Measurements from ENCODE around the gene BYSL.

BYSL gene

DNA sequence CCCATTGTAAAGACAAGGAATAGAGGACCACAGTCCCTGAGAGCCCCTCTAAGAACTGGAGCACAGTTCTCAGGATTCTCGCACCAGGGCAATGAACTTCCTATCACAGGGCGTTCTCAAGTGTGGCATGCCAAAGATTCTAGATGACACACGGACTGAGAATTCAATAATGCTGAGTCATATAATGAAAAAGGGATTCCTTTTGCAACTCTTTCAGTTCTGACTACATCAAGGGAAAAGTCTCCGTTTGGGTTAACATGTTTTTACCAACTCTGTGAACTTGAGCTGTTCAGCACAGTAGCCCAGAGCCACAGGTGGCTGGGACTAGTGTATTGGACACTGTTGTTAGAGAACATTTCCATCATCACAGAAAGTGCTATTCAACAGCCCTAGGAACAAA, 3.8 kb upstream of the BYSL start:
- no peak for DNase-seq (ENCODE audit: low read depth)

GRCh38 chr6:41921712-41921998, 356 bp downstream of the BYSL start:
- no peak for DNase-seq (ENCODE audit: low read depth)

DNA sequence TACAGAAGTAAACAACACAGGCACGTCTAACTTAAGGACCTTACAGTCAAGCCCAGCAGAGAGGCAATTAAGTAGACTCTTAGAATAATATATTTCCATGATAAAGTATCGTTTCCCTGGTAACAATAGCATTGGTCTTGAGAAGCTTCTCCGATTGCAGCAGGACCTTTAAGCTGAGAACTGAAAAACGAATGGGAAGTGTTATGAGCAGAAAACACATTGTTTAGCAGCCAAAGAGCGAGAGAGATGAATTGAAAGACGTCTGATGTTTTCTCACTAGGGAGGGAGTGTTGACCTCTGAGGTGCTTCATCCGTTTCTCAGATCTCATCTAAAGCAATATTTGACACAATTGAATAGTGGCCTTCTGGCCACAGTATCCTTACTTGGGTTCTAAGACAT, 855 bp downstream of the BYSL start:
- DNase-seq (ENCODE audit: low read depth): no peak

GRCh38 chr6:41927253-41927652, 6.0 kb downstream of the BYSL start:
- DNase-seq (ENCODE audit: low read depth): no peak

- no peak for DNase-seq (ENCODE audit: low read depth)
Measured at GRCh38 chr6:41929924-41930323, 8.6 kb downstream of the BYSL start.

- no peak for DNase-seq (ENCODE audit: low read depth)
Measured at GRCh38 chr6:41931792-41932191, 10.5 kb downstream of the BYSL start.

DNA sequence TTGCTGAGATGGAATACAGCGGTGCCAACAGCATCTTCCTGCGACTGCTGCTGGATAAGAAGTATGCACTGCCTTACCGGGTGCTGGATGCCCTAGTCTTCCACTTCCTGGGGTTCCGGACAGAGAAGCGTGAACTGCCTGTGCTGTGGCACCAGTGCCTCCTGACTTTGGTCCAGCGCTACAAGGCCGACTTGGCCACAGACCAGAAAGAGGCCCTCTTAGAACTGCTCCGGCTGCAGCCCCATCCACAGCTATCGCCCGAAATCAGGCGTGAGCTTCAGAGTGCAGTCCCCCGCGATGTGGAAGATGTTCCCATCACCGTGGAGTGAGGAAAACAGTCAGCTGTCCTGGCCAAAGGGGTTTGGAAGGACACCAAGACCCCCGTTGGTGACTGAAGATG, 11.1 kb downstream of the BYSL start:
- DNase-seq (ENCODE audit: low read depth): no peak

GRCh38 chr6:41934278-41935192, 13.2 kb downstream of the BYSL start:
- DNase-seq (ENCODE audit: low read depth): no peak

- no peak for DNase-seq (ENCODE audit: low read depth)
Measured at GRCh38 chr6:41935193-41935574, 13.9 kb downstream of the BYSL start.

GRCh38 chr6:41935685-41936072, 14.4 kb downstream of the BYSL start:
- DNase-seq (ENCODE audit: low read depth): no peak

GRCh38 chr6:41936073-41936837, 15.0 kb downstream of the BYSL start:
- DNase-seq (ENCODE audit: low read depth): peak; percentile 39

DNA sequence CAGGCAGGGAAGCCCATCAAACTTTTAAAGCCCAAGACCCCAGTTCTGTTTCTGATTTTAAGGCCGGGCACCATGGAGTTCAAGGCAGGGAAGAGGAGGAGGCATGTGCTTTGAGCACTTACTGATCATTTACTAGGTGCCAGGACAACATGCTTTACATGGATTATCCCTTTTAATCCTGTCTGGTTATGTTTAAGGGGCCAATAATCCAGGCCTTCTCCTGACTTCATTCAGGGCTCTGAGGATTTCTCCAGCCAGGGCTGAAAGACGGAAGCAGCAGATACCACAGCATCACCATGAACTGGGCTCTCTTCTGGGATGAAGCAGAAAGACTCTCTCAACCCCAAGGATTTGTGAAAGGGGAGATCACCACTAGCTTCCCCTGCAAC, 16.2 kb downstream of the BYSL start:
- no peak for DNase-seq (ENCODE audit: low read depth)

DNA sequence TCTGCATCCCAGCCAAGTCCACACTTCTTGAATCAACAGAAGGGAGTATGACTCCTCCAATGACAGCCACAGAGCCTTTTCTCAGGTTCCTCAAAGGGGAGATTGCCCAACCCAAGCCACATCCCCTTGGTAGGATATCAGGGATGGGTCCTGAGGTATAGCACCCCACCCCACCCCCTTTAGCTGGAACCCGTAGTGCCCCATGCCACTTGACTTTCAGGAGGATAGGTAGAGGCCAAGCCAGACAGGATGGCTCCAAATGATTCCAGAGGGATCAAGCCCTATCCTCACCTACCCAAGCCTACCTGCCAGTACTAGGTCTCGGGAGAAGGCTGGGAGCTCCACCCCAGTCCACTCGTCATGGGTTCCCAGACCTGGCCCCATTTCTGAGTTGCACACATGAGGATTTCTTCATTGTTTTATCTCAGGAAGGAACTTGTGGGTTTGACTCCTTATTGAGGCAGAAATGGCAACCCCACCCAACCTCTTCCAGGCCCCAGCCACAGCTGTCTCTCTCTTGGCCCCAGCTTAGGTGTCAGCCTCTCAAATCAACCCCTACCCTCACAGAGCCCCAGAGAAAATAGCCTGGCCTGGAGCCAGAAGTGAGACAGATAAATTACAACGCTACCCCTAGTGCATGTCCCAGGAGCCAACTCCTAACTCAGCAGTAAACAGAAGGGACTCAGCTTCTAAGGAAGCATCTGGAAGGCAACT, 16.7 kb downstream of the BYSL start:
- no peak for DNase-seq (ENCODE audit: low read depth)

DNA sequence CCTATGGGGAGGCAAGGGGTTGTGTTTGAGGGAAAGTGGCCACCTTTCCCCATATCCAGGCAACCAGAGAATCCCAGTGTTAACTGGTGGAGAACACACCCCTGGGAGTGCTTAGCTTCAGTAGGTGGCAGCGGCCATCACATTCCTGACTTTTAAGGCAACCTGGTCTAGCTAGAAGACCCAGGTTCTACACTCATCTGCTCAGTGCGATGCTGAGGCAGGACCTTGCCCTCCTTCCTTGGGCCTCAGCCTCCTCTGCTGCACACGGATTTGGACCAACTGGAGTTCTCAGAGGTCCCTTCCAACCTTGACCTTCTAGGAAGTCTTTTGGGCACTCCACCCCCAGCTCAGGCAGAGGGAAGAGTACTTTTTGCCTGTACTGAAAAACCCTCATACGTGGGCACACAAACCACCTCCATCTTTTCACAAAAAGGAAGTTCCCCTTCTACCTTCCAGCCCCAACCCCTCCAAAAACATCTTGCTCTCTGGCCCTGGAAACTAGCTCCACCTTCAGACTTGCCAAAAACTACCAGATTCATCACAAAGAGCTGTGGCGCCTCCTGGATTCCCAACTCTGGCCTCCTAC, 17.4 kb downstream of the BYSL start:
- no peak for DNase-seq (ENCODE audit: low read depth)

DNA sequence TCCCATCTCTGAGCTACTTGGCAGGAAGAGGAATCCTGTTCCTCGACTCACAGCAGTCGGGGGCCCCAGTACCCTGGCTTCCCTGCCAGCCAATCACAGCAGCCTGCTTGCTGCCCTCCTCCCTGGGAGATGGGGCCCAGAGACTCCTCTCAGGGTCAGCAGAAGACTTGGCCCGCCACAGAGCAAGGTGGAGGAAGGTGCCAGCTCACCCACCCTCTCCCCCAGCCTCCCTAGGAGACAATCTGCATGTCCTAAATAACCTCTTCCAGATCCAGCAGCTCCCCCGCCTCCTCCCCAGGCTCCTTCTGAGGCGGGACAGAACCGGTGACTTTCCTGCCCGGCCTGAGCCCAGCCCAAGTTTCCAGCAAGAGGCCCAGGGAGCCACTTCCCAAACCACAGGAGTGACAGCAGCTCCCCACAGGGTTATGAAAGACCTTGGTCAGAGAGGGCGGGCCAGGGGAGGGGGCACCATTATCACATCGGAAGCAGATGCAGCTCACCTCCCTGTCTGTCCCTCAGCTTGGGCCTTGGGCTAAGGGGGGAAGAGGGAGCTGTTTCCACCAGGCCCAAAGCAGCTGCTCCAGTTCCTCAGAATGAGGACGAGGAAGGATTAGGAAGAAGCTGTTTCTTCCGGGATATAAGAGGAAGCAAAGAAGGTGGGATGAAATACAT, 18.0 kb downstream of the BYSL start:
- DNase-seq (ENCODE audit: low read depth): no peak

GRCh38 chr6:41939848-41940758, 18.8 kb downstream of the BYSL start:
- no peak for DNase-seq (ENCODE audit: low read depth)

DNA sequence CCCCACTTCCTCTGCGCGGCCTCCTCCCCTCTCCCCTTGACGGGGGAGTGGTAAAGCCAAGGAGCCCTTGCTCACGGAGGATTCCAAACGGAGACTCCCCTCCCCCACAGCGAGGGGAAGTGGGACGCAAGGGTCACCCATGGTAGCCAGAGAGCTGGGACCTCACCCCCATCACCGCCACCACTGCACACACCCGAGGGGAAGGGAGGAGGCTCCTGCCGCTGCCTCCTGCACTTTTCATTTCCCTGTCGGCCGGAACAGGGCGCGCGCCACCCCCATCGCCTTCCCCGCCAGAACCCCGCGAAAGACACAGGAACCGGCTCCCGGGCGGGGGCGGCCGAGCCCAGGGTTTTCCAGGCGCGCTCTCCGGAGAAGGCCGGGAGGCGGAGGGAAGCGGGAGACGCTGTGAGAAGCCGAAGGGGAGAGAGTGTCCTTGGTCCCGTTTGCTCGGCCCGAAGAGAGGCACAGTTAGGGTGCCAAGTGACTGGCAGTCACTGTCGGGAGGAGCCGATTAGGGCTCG, 19.5 kb downstream of the BYSL start:
- no peak for DNase-seq (ENCODE audit: low read depth)

DNA sequence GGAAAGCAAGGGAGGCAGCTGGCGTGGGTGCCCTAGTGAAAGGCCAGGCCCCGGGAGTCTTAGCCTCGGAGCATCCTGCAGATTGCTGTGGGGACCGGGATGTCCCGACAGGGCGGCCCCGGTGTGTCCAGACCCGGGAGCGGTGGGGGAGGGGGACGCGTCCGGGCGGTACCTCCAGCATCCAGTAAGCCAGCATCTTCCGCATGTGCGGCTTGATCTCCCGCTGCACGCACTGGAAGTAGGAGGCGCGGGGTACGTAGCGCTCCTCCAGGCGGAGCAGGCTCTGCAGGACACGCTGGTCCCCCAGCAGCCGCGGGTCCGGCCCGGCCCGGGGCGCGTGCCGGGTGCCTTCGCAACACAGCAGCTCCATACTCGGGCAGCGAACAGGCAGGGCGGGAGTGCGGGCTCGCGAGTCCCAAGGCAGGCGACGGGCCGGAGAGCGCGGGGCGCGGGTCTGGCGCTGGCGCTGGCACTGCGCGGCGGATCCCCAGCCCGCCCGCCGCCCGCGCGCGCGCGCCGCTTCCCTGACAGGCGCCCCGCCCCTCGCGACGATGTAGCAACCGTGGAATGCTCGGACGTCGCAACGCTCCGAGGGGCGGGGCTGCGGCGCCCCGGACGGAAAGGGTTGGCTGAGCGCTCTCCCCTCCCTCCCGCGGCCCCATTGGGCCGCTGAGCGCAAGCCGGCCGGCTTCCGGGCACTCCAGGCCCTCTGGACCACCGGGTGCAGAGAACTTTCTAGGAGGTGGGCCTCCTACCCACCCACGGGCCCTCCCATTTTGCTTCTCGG, 20.2 kb downstream of the BYSL start, which contains the start of gene CCND3:
Gene CCND3, minus strand, starts transcription at position 529 of the 787 bp plus-strand sequence. Its CDS starts 159 bp downstream, at position 370.
- DNase-seq (ENCODE audit: low read depth): peak; percentile 87

DNA sequence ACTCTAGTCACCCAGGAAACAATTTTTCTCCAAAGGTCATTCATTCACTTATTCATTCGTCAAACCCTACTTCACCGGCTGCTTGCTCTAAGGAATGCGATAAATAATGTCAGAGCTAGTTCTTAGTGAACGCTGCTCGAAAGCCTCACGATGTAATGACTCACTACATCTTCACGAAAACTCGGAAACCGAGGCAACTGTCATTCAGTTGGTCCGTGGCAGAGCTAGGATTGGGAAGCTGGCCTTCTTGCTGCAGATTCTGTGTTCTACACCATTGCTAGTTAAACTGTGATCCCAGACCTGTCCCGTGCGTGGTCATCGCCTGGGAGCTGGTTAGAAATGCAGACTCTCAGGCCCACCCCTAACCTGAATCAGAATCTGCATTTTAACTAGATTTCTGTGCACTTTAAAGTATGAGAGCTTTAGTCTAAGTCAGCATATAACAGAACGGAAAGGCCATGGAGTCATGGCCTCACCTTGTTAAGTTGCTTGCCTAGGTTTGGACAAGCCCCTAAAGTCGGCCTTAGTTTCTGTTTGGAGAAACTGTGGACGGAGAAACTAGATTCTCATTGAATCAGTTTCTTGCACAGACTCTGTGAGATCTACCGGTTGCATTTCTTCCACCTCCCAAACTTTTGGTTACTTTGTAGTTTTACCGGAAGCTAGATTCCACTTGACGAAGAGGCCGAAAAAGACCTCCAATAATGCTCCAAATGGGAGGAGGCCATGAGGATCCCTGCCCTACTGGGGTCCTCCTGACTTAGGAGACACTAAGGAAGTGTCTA, 21.0 kb downstream of the BYSL start:
- no peak for DNase-seq (ENCODE audit: low read depth)
